Measurements from ENCODE around the gene CFAP97D2.
"Not testable (repeated sequence)": the region's sequence is repeated elsewhere in the genome, so short reads cannot be mapped to it uniquely, and the experiment has no call there.

The CFAP97D2 gene

GRCh38 chr13:114179087-114179658 lies at the start of gene CFAP97D2:
CFAP97D2 (plus strand) TSS chr13:114179257; CDS start chr13:114179331, 74 bp downstream.
- DNase-seq (ENCODE audit: low spot score) = no peak

- no peak for DNase-seq (ENCODE audit: low spot score)
These were observed 49.4 kb upstream of the CFAP97D2 start for GRCh38 chr13:114129649-114130062.

- no peak for DNase-seq (ENCODE audit: low spot score)
These were observed 48.8 kb upstream of the CFAP97D2 start for GRCh38 chr13:114130131-114130836.

- DNase-seq (ENCODE audit: low spot score) = peak; percentile 77
These were observed 48.0 kb upstream of the CFAP97D2 start for GRCh38 chr13:114130837-114131582.

- peak; percentile 47 for DNase-seq (ENCODE audit: low spot score)
These were observed 47.3 kb upstream of the CFAP97D2 start for GRCh38 chr13:114131583-114132418.

- peak; percentile 79 for DNase-seq (ENCODE audit: low spot score)
These were observed 46.5 kb upstream of the CFAP97D2 start, which contains the start of gene RASA3 for GRCh38 chr13:114132419-114133121. RASA3 (minus strand) TSS chr13:114132623; CDS start chr13:114132489, 134 bp downstream.

- DNase-seq (ENCODE audit: low spot score) = not testable (repeated sequence)
These were observed 45.9 kb upstream of the CFAP97D2 start for GRCh38 chr13:114133126-114133525.

GRCh38 chr13:114133552-114133951 lies 45.5 kb upstream of the CFAP97D2 start:
- DNase-seq (ENCODE audit: low spot score) = not testable (repeated sequence)

GRCh38 chr13:114134111-114134943 lies 44.7 kb upstream of the CFAP97D2 start:
- DNase-seq (ENCODE audit: low spot score) = no peak

GRCh38 chr13:114134944-114135610 lies 44.0 kb upstream of the CFAP97D2 start:
- no peak for DNase-seq (ENCODE audit: low spot score)

- DNase-seq (ENCODE audit: low spot score) = no peak
These were observed 43.3 kb upstream of the CFAP97D2 start for GRCh38 chr13:114135731-114136171.

GRCh38 chr13:114136576-114136975 lies 42.5 kb upstream of the CFAP97D2 start:
- no peak for DNase-seq (ENCODE audit: low spot score)

GRCh38 chr13:114140131-114140905 lies 38.7 kb upstream of the CFAP97D2 start:
- DNase-seq (ENCODE audit: low spot score) = no peak

GRCh38 chr13:114140906-114141250 lies 38.2 kb upstream of the CFAP97D2 start:
- DNase-seq (ENCODE audit: low spot score) = no peak

- DNase-seq (ENCODE audit: low spot score) = no peak
These were observed 37.6 kb upstream of the CFAP97D2 start for GRCh38 chr13:114141261-114141996.

- no peak for DNase-seq (ENCODE audit: low spot score)
These were observed 36.9 kb upstream of the CFAP97D2 start for GRCh38 chr13:114142137-114142550.

- no peak for DNase-seq (ENCODE audit: low spot score)
These were observed 36.2 kb upstream of the CFAP97D2 start for GRCh38 chr13:114142640-114143490.

Measured in Ammon's horn (tissue), 1 donor.